Osteoblast (primary cell): ENCODE measurements around the gene ZNF502. TPM values are rescaled to one million over a fixed set of nuclear protein-coding genes. Genes with fewer than 3 reads are reported as not detected.

ENCODE experiments used
- DNase-seq: peaks from one replicate; pipeline ENCODE4 v3.0.0; 2011; ENCODE audit warnings: low spot score, mixed read lengths; ENCODE audit not compliant: insufficient read length; ENCODE audit errors: missing footprints
- H2AFZ ChIP-seq: 2 replicates; pipeline ENCODE4 v1.6.0; 2011; ENCODE audit warnings: mild to moderate bottlenecking, low read length
- H3K27ac ChIP-seq: 2 replicates; pipeline ENCODE4 v1.5.1; 2011; ENCODE audit warnings: mild to moderate bottlenecking, low read depth, low read length, moderate library complexity
- H3K27me3 ChIP-seq: 2 replicates; pipeline ENCODE4 v1.6.0; 2012; ENCODE audit warnings: mild to moderate bottlenecking, control low read depth, inconsistent platforms, low read length, moderate library complexity; ENCODE audit not compliant: insufficient read depth
- H3K36me3 ChIP-seq: 2 replicates; pipeline ENCODE4 v1.5.1; 2011; ENCODE audit warnings: mild to moderate bottlenecking, low read length, control low read depth, moderate library complexity; ENCODE audit not compliant: insufficient read depth
- H3K4me1 ChIP-seq: 2 replicates; pipeline ENCODE4 v1.5.1; 2011; ENCODE audit warnings: mild to moderate bottlenecking, low read length, control low read depth, moderate library complexity; ENCODE audit not compliant: insufficient read depth
- H3K4me2 ChIP-seq: 2 replicates; pipeline ENCODE4 v1.6.0; 2011; ENCODE audit warnings: mild to moderate bottlenecking, low read length; ENCODE audit not compliant: insufficient read depth
- H3K4me3 ChIP-seq: fragments of 200-600 bp; sonication (generic); 3 replicates; pipeline ENCODE4 v1.5.1; 2012; ENCODE audit warnings: mild to moderate bottlenecking, low read length, inconsistent platforms; ENCODE audit not compliant: insufficient read depth
- H3K79me2 ChIP-seq: 2 replicates; pipeline ENCODE4 v1.6.0; 2012; ENCODE audit warnings: mild to moderate bottlenecking, low read length, control low read depth, inconsistent platforms; ENCODE audit not compliant: insufficient read depth
- H3K9me3 ChIP-seq: 2 replicates; pipeline ENCODE4 v1.5.1; 2011; ENCODE audit warnings: low read depth, low read length, control low read depth
- H4K20me1 ChIP-seq: 2 replicates; pipeline ENCODE4 v1.6.0; 2012; ENCODE audit warnings: mild to moderate bottlenecking, low read length, control low read depth; ENCODE audit not compliant: insufficient read depth
- CTCF ChIP-seq: IDR thresholded peaks from 2 replicates; pipeline ENCODE4 v1.5.1; 2011; ENCODE audit warnings: mild to moderate bottlenecking, low read depth, low read length, moderate library complexity; ENCODE audit errors: extremely low read depth
- total RNA-seq: library from RNA; depleted of rRNA; stranded (reverse); fragments of >200 nt; gene quantifications from 2 replicates; pipeline ENCODE4 v1.2.3, GENCODE V29; 2012

The ZNF502 gene
- total RNA-seq, 1 donor, result 4.0 TPM

GRCh38 chr3:44674211-44674610, 38.2 kb upstream of the ZNF502 start:
- no peak for DNase-seq
- H3K4me2 ChIP-seq, result no peak overlapping the region
- H4K20me1 ChIP-seq, result no peaks in the 10 kb centered on the region
- H3K4me1 ChIP-seq, result no peaks in the 10 kb centered on the region
- no peak overlapping the region for H3K27ac ChIP-seq
- no peaks in the 10 kb centered on the region for H3K79me2 ChIP-seq
- no peaks in the 10 kb centered on the region for H3K36me3 ChIP-seq
- H2AFZ ChIP-seq, result no peak overlapping the region
- no peak for TF ChIP-seq CTCF
- no peaks in the 10 kb centered on the region for H3K27me3 ChIP-seq
- H3K9me3 ChIP-seq, result no peaks in the 10 kb centered on the region
- no peak overlapping the region for H3K4me3 ChIP-seq

- DNase-seq, result no peak
- Histone ChIP-seq H3K9me3 (peaks cover 3% of the 10 kb centered on the region), H3K27me3 (no peaks in the 10 kb centered on the region), H3K4me3 (no peak overlapping the region), H3K27ac (no peak overlapping the region), H3K4me2 (no peak overlapping the region), H3K4me1 (no peaks in the 10 kb centered on the region), H4K20me1 (no peaks in the 10 kb centered on the region), H2AFZ (no peak overlapping the region), H3K36me3 (no peaks in the 10 kb centered on the region), H3K79me2 (no peaks in the 10 kb centered on the region)
- TF ChIP-seq CTCF, result no peak
Observed at GRCh38 chr3:44678480-44679116, 33.9 kb upstream of the ZNF502 start.

DNA sequence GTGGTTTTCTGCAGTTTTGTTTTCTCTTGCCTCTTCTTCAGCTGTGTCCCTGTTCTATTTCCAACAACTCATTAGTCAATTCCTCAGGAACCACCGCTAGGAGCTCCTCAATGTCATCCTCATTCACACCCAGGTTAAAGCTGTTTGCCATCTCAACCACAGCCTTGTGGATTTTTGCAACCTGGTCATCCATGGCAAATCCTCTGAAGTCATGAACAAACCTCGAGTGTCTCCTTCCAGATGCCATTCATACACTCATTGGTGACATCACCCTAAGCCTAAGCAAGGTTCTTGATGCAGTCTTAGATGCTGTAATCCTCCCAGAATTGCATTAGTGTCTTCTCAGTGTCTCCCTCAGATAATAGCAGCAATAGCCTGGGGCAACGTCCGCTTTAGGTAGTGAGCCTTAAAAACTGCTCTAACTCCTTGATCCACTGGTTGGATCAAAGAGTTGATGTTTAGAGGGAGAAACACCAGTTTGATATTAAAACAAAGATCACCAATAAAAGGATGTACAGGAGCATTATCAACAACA, 31.5 kb upstream of the ZNF502 start:
- TF ChIP-seq CTCF, result no peak
- no peaks in the 10 kb centered on the region for H4K20me1 ChIP-seq
- H3K4me3 ChIP-seq, result no peak overlapping the region
- no peak overlapping the region for H2AFZ ChIP-seq
- DNase-seq, result no peak
- H3K27me3 ChIP-seq, result no peaks in the 10 kb centered on the region
- no peaks in the 10 kb centered on the region for H3K36me3 ChIP-seq
- H3K4me2 ChIP-seq, result no peak overlapping the region
- no peaks in the 10 kb centered on the region for H3K79me2 ChIP-seq
- H3K4me1 ChIP-seq, result peaks cover 4% of the 10 kb centered on the region
- H3K27ac ChIP-seq, result no peak overlapping the region
- H3K9me3 ChIP-seq, result peaks cover 3% of the 10 kb centered on the region

GRCh38 chr3:44682182-44682896, 30.1 kb upstream of the ZNF502 start:
- H3K27ac ChIP-seq, result no peak overlapping the region
- H3K9me3 ChIP-seq, result peaks cover 3% of the 10 kb centered on the region
- no peaks in the 10 kb centered on the region for H3K36me3 ChIP-seq
- no peak for DNase-seq
- H2AFZ ChIP-seq, result no peak overlapping the region
- no peaks in the 10 kb centered on the region for H3K27me3 ChIP-seq
- TF ChIP-seq CTCF, result no peak
- H4K20me1 ChIP-seq, result no peaks in the 10 kb centered on the region
- no peaks in the 10 kb centered on the region for H3K79me2 ChIP-seq
- no peak overlapping the region for H3K4me3 ChIP-seq
- H3K4me1 ChIP-seq, result peaks cover 4% of the 10 kb centered on the region
- no peak overlapping the region for H3K4me2 ChIP-seq
